GM12801 (cell line): Measurements from ENCODE around the gene MGAT3.

Experiments
- TF ChIP-seq, protein P1 (sequence below): IDR thresholded peaks from one replicate; pipeline ENCODE4 v1.5.1; 2011; ENCODE audit warnings: control low read depth; ENCODE audit not compliant: insufficient read length; ENCODE audit errors: extremely low read depth

MGAT3 gene

DNA sequence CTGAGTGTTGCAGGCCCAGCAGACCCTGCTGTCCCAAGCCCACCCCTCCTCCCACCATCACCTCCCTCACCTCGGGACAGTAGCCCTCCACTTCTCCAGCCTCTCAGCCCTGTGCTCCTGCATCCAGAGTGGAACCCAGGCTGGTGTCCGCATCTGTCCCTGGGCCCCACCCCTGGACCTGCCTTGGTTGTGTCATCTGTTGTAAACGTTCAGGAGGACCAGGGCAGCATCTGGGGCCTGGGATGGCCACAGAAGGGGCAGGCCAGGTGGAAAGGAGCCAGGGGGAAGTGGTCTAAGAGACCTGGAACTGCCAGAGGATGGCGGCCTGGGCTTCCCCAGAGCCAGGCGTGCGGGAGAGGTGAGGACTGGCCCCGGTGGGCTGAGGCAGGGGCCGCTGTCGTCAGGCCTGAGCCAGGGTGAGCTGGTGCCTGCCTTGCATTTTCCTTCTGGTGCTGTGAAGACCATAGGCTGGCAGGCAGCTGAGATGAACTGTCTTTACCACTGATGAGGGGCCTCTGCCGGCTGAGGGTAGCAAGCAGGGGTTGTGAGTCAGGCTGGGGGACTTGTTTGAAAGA lies 26.1 kb upstream of the MGAT3 start:
- TF ChIP-seq, protein P1, sequence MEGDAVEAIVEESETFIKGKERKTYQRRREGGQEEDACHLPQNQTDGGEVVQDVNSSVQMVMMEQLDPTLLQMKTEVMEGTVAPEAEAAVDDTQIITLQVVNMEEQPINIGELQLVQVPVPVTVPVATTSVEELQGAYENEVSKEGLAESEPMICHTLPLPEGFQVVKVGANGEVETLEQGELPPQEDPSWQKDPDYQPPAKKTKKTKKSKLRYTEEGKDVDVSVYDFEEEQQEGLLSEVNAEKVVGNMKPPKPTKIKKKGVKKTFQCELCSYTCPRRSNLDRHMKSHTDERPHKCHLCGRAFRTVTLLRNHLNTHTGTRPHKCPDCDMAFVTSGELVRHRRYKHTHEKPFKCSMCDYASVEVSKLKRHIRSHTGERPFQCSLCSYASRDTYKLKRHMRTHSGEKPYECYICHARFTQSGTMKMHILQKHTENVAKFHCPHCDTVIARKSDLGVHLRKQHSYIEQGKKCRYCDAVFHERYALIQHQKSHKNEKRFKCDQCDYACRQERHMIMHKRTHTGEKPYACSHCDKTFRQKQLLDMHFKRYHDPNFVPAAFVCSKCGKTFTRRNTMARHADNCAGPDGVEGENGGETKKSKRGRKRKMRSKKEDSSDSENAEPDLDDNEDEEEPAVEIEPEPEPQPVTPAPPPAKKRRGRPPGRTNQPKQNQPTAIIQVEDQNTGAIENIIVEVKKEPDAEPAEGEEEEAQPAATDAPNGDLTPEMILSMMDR, result no peak

DNA sequence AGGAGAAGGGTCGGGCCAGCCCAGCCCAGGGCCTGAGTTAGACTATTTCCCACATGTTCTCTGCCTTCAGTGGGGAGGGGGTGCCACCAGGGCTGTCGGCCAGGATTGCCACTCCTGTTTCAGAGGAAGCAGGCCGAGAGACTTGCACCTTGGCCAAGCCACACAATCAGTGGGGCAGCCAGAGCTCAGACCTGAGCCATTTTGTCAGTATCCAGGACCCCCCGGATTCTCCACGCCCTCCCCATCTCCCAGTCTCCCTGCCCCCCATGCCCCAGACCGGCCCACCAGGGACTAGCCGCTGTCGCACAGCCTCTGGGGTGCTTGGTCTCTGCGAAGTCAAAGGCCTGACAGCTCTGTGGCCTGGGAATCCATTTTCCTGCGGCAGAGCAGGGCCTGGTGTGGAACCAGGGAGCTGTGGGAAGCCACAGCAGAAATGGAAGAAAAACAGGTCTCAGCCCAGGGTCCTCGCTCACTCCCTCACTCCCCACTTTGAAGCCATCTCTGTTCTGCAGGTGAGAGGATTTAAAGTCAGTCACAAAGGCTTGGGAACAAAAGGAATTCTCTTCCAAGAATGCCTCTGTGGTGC lies 25.5 kb upstream of the MGAT3 start:
- TF ChIP-seq, protein P1, result no peak

DNA sequence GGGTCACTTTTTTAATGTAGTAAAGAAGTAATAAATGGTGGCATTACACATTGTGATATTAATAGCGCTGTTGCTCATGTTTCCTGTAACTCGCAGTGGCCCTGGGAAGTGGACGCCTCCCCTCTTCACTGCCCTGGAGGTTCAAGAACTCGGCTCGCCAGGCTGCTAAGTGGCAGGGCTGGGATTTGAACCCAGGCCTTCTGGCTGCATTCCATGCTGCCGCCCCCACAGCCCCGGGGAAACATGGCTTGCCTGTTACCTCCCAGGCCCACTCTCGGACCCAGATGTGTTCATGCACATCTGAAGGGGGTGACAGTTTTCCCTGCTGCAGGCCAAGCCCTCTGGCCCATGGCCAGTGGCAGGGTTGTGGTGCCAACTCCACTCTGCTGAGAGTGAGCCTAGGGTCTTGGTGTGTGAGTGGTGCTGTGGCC lies 25.0 kb upstream of the MGAT3 start:
- TF ChIP-seq, protein P1, result no peak

DNA sequence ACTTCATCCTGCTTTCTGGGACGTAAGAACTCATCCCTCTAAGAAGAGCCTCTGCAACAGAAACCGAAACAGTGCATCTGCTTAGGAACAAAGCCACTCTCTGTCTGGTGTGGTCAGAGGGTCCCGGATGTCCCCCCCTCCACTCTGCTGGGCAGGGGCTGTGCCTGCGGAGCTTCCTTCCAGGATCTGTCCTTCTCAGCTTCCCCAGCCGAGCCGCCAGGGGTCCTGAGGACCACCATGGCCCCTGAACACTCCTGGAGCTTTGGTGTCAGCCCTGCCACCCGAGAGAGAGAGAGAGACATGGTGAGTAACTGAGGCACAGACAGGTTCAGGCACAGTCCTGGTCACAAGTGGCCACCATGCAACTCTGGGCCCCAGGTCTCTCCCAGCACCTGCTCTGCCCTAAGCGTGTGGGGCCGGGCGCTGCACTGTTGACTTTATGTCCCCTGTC lies 24.4 kb upstream of the MGAT3 start:
- TF ChIP-seq, protein P1, result no peak

DNA sequence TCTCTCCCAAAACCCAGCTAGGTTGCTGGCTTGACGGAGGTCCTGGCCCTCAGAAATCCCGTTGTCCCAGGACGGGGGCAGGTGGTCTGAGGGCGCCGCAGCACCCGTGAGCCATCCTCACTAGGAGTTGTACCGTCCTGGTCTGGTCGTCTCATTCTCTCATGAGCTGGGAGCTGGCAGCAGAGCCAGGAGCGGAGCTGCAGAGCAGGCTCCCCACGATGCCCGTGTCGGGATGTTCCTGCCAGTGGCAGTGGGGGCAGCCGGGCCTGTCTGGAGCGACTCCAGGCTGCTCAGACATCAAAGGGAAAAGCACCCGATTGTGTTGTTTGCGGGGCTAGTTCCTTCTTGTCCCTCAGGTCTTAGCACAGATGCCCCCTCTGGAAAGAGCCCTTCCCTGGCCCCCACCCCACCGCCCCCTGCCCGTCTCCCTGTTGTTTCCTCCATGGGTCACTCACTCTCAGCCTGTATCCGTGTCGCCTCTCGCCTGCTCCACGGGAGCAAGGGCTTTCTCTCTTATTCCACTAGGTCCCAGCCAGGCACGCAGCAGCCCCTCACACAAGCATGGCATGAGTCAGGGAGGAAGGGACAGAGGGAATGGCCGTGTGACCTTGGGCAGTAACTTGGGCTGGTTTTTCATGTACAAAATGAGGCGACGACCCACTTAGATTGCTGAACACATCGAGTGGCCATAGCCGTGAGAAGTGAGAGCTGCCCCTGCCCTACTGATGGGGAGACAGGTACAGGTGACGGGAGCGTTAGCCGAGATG lies 23.2 kb upstream of the MGAT3 start:
- TF ChIP-seq, protein P1, result no peak

DNA sequence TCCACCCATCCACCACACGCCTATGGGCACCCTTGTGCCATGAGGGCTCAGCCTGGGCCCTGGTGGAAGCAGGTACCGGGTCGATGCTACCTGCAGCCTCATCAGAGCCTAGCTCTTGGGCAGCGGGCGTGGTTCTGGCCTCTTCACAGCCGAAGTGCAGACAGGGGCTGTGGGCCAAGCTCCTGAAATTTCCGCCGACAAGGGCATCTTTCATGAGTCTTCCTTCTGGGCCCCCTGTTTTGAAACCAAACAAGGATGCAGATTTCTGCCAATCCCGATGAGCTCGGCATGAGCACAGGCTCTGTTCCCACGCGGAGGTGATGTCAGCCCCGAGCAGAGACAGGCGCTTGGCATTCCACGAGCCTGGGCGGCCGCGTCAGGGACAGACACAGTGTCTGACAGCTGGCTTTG lies 22.6 kb upstream of the MGAT3 start:
- TF ChIP-seq, protein P1, result no peak

DNA sequence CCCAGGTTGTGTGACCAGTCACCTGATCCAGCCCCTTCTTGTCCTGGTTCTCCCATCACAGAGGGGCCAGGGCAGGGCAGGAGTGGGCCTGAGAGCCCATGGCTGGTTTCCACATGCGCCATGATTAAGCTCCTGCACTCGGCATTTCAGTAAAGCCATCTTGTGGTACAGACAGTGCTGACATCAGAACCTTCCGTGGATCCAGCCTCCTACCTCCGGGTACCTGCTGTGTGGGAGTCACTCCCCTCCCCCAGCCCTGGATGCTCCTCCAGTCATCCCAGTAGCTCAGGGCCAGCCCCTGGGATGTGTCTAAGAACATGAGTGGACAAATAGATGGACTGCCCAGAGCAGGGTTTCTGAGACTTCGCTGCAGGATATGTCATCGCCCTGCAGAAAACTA lies 22.1 kb upstream of the MGAT3 start:
- TF ChIP-seq, protein P1, result no peak
